GM04503 (cell line): ENCODE data around the gene RPL36.

ENCODE experiments used
- DNase-seq: peaks from one replicate; pipeline ENCODE4 v3.0.0-alpha.2; 2012; ENCODE audit warnings: low read depth

The RPL36 gene

GRCh38 chr19:5690125-5690954 lies at the start of gene RPL36:
Gene RPL36 (plus strand): TSS chr19:5690295. CDS start chr19:5690508, 213 bp downstream.
- peak; percentile 75 for DNase-seq

- DNase-seq: no peak
Observed at GRCh38 chr19:5641171-5641570, 48.9 kb upstream of the RPL36 start.

GRCh38 chr19:5642204-5642603 lies 47.9 kb upstream of the RPL36 start:
- no peak for DNase-seq

- no peak for DNase-seq
Observed at GRCh38 chr19:5643060-5643459, 47.0 kb upstream of the RPL36 start.

- peak; percentile 35 for DNase-seq
Observed at GRCh38 chr19:5644037-5644436, 46.1 kb upstream of the RPL36 start.

- DNase-seq: no peak
Observed at GRCh38 chr19:5645409-5645808, 44.7 kb upstream of the RPL36 start.

GRCh38 chr19:5646703-5647102 lies 43.4 kb upstream of the RPL36 start:
- DNase-seq: no peak

GRCh38 chr19:5648464-5648863 lies 41.6 kb upstream of the RPL36 start:
- no peak for DNase-seq

- no peak for DNase-seq
Observed at GRCh38 chr19:5651361-5651760, 38.7 kb upstream of the RPL36 start.

GRCh38 chr19:5652261-5652660 lies 37.8 kb upstream of the RPL36 start:
- DNase-seq: no peak

GRCh38 chr19:5654931-5655330 lies 35.2 kb upstream of the RPL36 start:
- no peak for DNase-seq

- no peak for DNase-seq
Observed at GRCh38 chr19:5655412-5655811, 34.7 kb upstream of the RPL36 start.

- DNase-seq: no peak
Observed at GRCh38 chr19:5661483-5661882, 28.6 kb upstream of the RPL36 start.

GRCh38 chr19:5663904-5664303 lies 26.2 kb upstream of the RPL36 start:
- DNase-seq: no peak

GRCh38 chr19:5664515-5664914 lies 25.6 kb upstream of the RPL36 start:
- no peak for DNase-seq

GRCh38 chr19:5665781-5666513 lies 24.1 kb upstream of the RPL36 start:
- no peak for DNase-seq

GRCh38 chr19:5666921-5667610 lies 23.0 kb upstream of the RPL36 start:
- no peak for DNase-seq

GRCh38 chr19:5667751-5668271 lies 22.3 kb upstream of the RPL36 start:
- no peak for DNase-seq

- no peak for DNase-seq
Observed at GRCh38 chr19:5669212-5669611, 20.9 kb upstream of the RPL36 start.

GRCh38 chr19:5671600-5671999 lies 18.5 kb upstream of the RPL36 start:
- no peak for DNase-seq

GRCh38 chr19:5672708-5673459 lies 17.2 kb upstream of the RPL36 start:
- DNase-seq: no peak

GRCh38 chr19:5673752-5674151 lies 16.3 kb upstream of the RPL36 start:
- no peak for DNase-seq
